SK-N-SH treated with all-trans-retinoic acid at 6 μM for 48 hours (cell line): Measurements from ENCODE around the gene PPP4R1.
A peak's percentile ranks its signal among the peaks of the same experiment; 100 is the strongest.

Source experiments
- ATAC-seq: fragments of 200-7000 bp; cut with Tn5 transposase; 3 replicates; pipeline ENCODE4 v1.9.1; 2020; ENCODE audit warnings: mild to moderate bottlenecking, moderate library complexity
- ARNTL ChIP-seq: fragments of 450-650 bp; formaldehyde crosslinking; IDR thresholded peaks from 2 replicates; pipeline ENCODE4 v1.5.0; 2020; ENCODE audit warnings: low read depth, mild to moderate bottlenecking, moderate library complexity, borderline replicate concordance
- BACH2 ChIP-seq: fragments of 250-450 bp; sonication (Bioruptor Pico); IDR thresholded peaks from 2 replicates; pipeline ENCODE4 v1.9.0; 2021; ENCODE audit warnings: mild to moderate bottlenecking, borderline replicate concordance
- CREB5 ChIP-seq: fragments of 250-450 bp; sonication (Bioruptor Pico); IDR thresholded peaks from 2 replicates; pipeline ENCODE4 v1.5.1; 2020; ENCODE audit warnings: low read depth, mild to moderate bottlenecking, moderate library complexity
- CSDC2 ChIP-seq: fragments of 250-450 bp; sonication (Bioruptor Pico); IDR thresholded peaks from 2 replicates; pipeline ENCODE4 v1.5.0; 2020; ENCODE audit warnings: mild to moderate bottlenecking, moderate library complexity
- CSRNP3 ChIP-seq: fragments of 250-450 bp; sonication (Bioruptor Pico); IDR thresholded peaks from 2 replicates; pipeline ENCODE4 v1.5.1; 2021; ENCODE audit warnings: mild to moderate bottlenecking, moderate library complexity
- ESRRG ChIP-seq: fragments of 250-450 bp; sonication (Bioruptor Pico); IDR thresholded peaks from 2 replicates; pipeline ENCODE4 v1.6.1; 2021; ENCODE audit warnings: mild to moderate bottlenecking
- ISL1 ChIP-seq: fragments of 250-450 bp; sonication (Bioruptor Pico); IDR thresholded peaks from 2 replicates; pipeline ENCODE4 v2.1.2; 2022; ENCODE audit warnings: mild to moderate bottlenecking, moderate library complexity
- PATZ1 ChIP-seq: fragments of 250-450 bp; sonication (Bioruptor Pico); IDR thresholded peaks from 2 replicates; pipeline ENCODE4 v1.8.0; 2020; ENCODE audit warnings: mild to moderate bottlenecking, moderate library complexity, borderline replicate concordance
- PPARA ChIP-seq: fragments of 250-450 bp; sonication (Bioruptor Pico); IDR thresholded peaks from 2 replicates; pipeline ENCODE4 v1.5.0; 2020; ENCODE audit warnings: mild to moderate bottlenecking, borderline replicate concordance
- RARB ChIP-seq: fragments of 250-450 bp; sonication (Bioruptor Pico); IDR thresholded peaks from 2 replicates; pipeline ENCODE4 v1.8.0; 2021; ENCODE audit warnings: mild to moderate bottlenecking, moderate library complexity
- TCF4 ChIP-seq: fragments of 250-450 bp; sonication (Bioruptor Pico); IDR thresholded peaks from 2 replicates; pipeline ENCODE4 v1.8.0; 2021; ENCODE audit warnings: mild to moderate bottlenecking, moderate library complexity, borderline replicate concordance
- TOX ChIP-seq: fragments of 250-450 bp; sonication (Bioruptor Pico); IDR thresholded peaks from 2 replicates; pipeline ENCODE4 v1.8.0; 2021; ENCODE audit warnings: mild to moderate bottlenecking, moderate library complexity, borderline replicate concordance
- TSHZ2 ChIP-seq: fragments of 250-450 bp; sonication (Bioruptor Pico); IDR thresholded peaks from 2 replicates; pipeline ENCODE4 v1.5.0; 2020; ENCODE audit warnings: mild to moderate bottlenecking, moderate library complexity
- ZC3H10 ChIP-seq: fragments of 250-450 bp; sonication (Bioruptor Pico); IDR thresholded peaks from 2 replicates; pipeline ENCODE4 v1.5.1; 2021; ENCODE audit warnings: mild to moderate bottlenecking, moderate library complexity
- ZFP3 ChIP-seq: fragments of 250-450 bp; sonication (Bioruptor Pico); IDR thresholded peaks from 2 replicates; pipeline ENCODE4 v1.5.0; 2020; ENCODE audit warnings: mild to moderate bottlenecking, moderate library complexity
- ZFP30 ChIP-seq: fragments of 450-650 bp; formaldehyde crosslinking; IDR thresholded peaks from 2 replicates; pipeline ENCODE4 v1.5.0; 2022; ENCODE audit warnings: mild to moderate bottlenecking, moderate library complexity
- ZNF565 ChIP-seq: fragments of 450-650 bp; formaldehyde crosslinking; conservative IDR thresholded peaks from 2 replicates; pipeline ENCODE4 v1.5.0; 2020; ENCODE audit warnings: low read depth, mild to moderate bottlenecking, moderate library complexity
- ZNF70 ChIP-seq: fragments of 450-650 bp; formaldehyde crosslinking; IDR thresholded peaks from 2 replicates; pipeline ENCODE4 v1.5.0; 2020; ENCODE audit warnings: mild to moderate bottlenecking, moderate library complexity
- ZNF8 ChIP-seq: fragments of 450-650 bp; formaldehyde crosslinking; IDR thresholded peaks from 2 replicates; pipeline ENCODE4 v1.5.0; 2020; ENCODE audit warnings: mild to moderate bottlenecking, moderate library complexity

PPP4R1 gene

GRCh38 chr18:9578306-9578705 lies 36.1 kb downstream of the PPP4R1 start:
- no peak for ATAC-seq
- no peak for TF ChIP-seq CREB5 (CRISPR knock-in tag)
- no peak for TF ChIP-seq RARB
- no peak for TF ChIP-seq PATZ1 (CRISPR knock-in tag)
- no peak for TF ChIP-seq CSDC2
- TF ChIP-seq ARNTL (CRISPR knock-in tag), result no peak
- no peak for TF ChIP-seq ZNF70
- TF ChIP-seq TSHZ2 (CRISPR knock-in tag), result no peak
- no peak for TF ChIP-seq PPARA (CRISPR knock-in tag)
- TF ChIP-seq ZNF8 (CRISPR knock-in tag), result no peak
- no peak for TF ChIP-seq ZNF565 (CRISPR knock-in tag)
- no peak for TF ChIP-seq ESRRG (CRISPR knock-in tag)
- TF ChIP-seq ZFP3 (CRISPR knock-in tag), result no peak
- TF ChIP-seq ZC3H10 (CRISPR knock-in tag), result no peak
- no peak for TF ChIP-seq BACH2 (CRISPR knock-in tag)
- TF ChIP-seq CSRNP3 (CRISPR knock-in tag), result no peak
- TF ChIP-seq TCF4 (CRISPR knock-in tag), result no peak
- no peak for TF ChIP-seq ISL1 (CRISPR knock-in tag)
- no peak for TF ChIP-seq ZFP30

- no peak for TF ChIP-seq CSDC2
- TF ChIP-seq ZFP30, result no peak
- TF ChIP-seq PATZ1 (CRISPR knock-in tag), result no peak
- TF ChIP-seq CREB5 (CRISPR knock-in tag), result no peak
- TF ChIP-seq BACH2 (CRISPR knock-in tag), result no peak
- no peak for TF ChIP-seq ZNF8 (CRISPR knock-in tag)
- TF ChIP-seq RARB, result no peak
- TF ChIP-seq ZC3H10 (CRISPR knock-in tag), result no peak
- TF ChIP-seq ZNF565 (CRISPR knock-in tag), result no peak
- no peak for TF ChIP-seq TOX (CRISPR knock-in tag)
- no peak for TF ChIP-seq ZFP3 (CRISPR knock-in tag)
- no peak for ATAC-seq
Measured at GRCh38 chr18:9577361-9577760, 37.0 kb downstream of the PPP4R1 start.

- ATAC-seq, result peak; percentile 52; the same call in 2 of the 3 replicates
- no peak for TF ChIP-seq TCF4 (CRISPR knock-in tag)
Measured at GRCh38 chr18:9575558-9575957, 38.8 kb downstream of the PPP4R1 start.
